Epithelial cell of esophagus (primary cell): ENCODE measurements around the gene TECPR1.
A peak's percentile ranks its signal among the peaks of the same experiment; 100 is the strongest.

Experiments
- DNase-seq: peaks from one replicate; pipeline ENCODE4 v3.0.0; 2010; ENCODE audit warnings: low read depth
- H3K4me3 ChIP-seq: 2 replicates; pipeline ENCODE4 v1.5.1; 2011; ENCODE audit warnings: mild to moderate bottlenecking, low read length, control low read depth
- CTCF ChIP-seq: IDR thresholded peaks from 2 replicates; pipeline ENCODE4 v1.5.1; 2011; ENCODE audit warnings: low read depth, mild to moderate bottlenecking, low read length, control low read depth, inconsistent platforms; ENCODE audit not compliant: insufficient read depth; ENCODE audit errors: missing control alignments

The TECPR1 gene

DNA sequence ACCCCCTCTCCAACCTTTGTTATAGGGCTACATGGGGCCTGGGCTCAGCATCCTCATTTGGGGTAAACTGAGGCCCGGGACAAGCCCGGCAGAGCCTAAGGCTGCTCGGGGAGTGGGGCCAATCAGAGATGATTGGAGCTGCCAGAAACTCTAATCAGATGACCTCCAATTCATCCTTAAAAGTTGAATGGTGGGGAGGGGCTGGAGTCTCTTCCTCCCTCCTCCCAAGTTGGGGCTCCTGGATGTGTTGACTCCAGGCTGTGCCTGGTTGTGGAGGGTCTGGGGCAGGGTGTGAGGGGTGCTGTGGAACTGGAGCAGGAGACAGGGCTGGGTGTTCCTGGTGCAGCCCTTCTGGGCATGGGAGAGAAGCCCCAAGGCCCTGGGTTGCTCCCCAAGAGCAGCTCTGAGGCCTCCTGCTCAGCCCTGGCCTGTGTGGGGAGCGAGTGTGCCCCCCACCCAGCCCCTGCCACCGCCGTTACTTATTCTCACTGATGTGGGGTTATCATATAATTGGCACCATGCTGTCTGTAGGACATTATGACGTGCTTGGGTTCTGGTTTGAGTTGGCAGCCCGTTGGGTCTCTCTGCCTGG, 38.6 kb downstream of the TECPR1 start:
- H3K4me3 ChIP-seq: no peak overlapping the region
- no peak for TF ChIP-seq CTCF
- no peak for DNase-seq

DNA sequence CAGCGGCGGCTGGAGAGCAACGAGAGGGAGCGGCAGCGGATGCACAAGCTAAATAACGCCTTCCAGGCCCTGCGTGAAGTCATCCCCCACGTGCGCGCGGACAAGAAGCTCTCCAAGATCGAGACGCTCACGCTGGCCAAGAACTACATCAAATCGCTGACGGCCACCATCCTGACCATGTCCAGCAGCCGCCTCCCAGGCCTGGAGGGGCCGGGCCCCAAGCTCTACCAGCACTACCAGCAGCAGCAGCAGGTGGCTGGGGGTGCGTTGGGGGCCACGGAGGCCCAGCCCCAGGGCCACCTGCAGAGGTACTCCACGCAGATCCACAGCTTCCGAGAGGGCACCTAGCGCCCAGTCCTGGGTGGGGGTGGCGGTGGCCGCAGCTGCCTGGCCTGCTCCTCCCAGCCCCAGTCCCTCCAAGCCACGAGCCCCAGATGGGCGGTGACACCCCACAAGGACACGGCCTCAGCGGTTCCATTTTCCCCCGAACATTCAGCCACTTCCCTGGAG, 39.4 kb downstream of the TECPR1 start:
- DNase-seq: no peak
- TF ChIP-seq CTCF: no peak
- no peak overlapping the region for H3K4me3 ChIP-seq

GRCh38 chr7:98211676-98212531, 40.1 kb downstream of the TECPR1 start:
- H3K4me3 ChIP-seq: no peak overlapping the region
- DNase-seq: no peak
- TF ChIP-seq CTCF: no peak

- peak within 1 kb of the TSS; percentile 20 for H3K4me3 ChIP-seq
- DNase-seq: no peak
Measured at GRCh38 chr7:98211221-98211675, 40.8 kb downstream of the TECPR1 start, which contains the start of gene BHLHA15. Gene BHLHA15, plus strand, starts transcription at chr7:98211439. Its CDS starts 871 bp downstream, at chr7:98212310.

GRCh38 chr7:98210513-98211220, 41.4 kb downstream of the TECPR1 start:
- peak overlapping the region; percentile 20 for H3K4me3 ChIP-seq
- DNase-seq: no peak

More at GRCh38 chr7:98211221-98211675, 40.8 kb downstream of the TECPR1 start, which contains the start of gene BHLHA15:
- TF ChIP-seq CTCF: no peak

More at GRCh38 chr7:98210513-98211220, 41.4 kb downstream of the TECPR1 start:
- no peak for TF ChIP-seq CTCF
